ENCODE measurements around the gene SLC35F4.

DNA sequence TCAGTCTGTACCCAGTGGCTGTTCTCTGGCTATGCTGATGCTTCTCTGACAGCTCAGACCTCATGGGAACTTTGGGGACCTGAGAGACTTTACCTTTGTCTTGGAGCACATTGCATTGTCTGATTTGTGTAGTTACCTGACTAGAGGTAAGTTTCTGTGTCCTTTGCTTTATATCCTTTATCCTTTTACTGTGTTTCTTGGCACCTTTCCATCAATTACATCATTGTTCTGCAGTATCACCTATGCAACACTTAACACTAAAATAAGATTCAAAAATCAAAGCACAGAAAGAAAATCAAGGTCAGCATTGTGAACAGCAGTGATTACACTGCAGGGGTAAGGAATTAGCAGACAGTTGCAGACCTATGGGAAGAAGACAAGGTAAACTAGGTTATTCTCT, 43.8 kb downstream of the SLC35F4 start:
- TF ChIP-seq, protein P1, sequence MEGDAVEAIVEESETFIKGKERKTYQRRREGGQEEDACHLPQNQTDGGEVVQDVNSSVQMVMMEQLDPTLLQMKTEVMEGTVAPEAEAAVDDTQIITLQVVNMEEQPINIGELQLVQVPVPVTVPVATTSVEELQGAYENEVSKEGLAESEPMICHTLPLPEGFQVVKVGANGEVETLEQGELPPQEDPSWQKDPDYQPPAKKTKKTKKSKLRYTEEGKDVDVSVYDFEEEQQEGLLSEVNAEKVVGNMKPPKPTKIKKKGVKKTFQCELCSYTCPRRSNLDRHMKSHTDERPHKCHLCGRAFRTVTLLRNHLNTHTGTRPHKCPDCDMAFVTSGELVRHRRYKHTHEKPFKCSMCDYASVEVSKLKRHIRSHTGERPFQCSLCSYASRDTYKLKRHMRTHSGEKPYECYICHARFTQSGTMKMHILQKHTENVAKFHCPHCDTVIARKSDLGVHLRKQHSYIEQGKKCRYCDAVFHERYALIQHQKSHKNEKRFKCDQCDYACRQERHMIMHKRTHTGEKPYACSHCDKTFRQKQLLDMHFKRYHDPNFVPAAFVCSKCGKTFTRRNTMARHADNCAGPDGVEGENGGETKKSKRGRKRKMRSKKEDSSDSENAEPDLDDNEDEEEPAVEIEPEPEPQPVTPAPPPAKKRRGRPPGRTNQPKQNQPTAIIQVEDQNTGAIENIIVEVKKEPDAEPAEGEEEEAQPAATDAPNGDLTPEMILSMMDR (IDR thresholded peaks at IDR 0.05), result no peak
- no peak for TF ChIP-seq POLR2A (IDR thresholded peaks at IDR 0.05)
